GM21576 (cell line): ENCODE measurements around the gene OR13H1.
"Not testable (repeated sequence)": the region's sequence is repeated elsewhere in the genome, so short reads cannot be mapped to it uniquely, and the experiment has no call there.

Experiments used
- ATAC-seq: cut with Tn5 transposase; IDR thresholded peaks from one replicate; pipeline ENCODE4 v1.9.1; 2021; ENCODE audit warnings: mild to moderate bottlenecking, moderate library complexity; ENCODE audit not compliant: unreplicated experiment

OR13H1 gene

DNA sequence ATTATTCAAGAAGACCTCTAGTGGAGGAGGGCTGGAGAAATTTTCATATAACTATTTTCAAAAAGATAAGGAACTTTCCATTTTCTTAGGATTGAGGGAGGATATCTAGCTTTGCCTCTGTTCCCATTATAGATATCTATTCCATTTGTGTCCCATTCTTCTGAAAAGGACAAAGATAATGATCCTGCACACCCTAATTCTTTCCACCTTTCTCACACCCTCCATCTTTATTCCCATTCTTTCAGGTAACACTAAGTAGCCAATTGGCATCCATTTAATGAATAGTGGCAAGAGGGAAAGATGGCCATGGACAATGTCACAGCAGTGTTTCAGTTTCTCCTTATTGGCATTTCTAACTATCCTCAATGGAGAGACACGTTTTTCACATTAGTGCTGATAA is at the start of gene OR13H1:
OR13H1 (plus strand) TSS at position 301 of the 400 bp plus-strand sequence; CDS start at position 301, 0 bp downstream.
- ATAC-seq, result no peak

DNA sequence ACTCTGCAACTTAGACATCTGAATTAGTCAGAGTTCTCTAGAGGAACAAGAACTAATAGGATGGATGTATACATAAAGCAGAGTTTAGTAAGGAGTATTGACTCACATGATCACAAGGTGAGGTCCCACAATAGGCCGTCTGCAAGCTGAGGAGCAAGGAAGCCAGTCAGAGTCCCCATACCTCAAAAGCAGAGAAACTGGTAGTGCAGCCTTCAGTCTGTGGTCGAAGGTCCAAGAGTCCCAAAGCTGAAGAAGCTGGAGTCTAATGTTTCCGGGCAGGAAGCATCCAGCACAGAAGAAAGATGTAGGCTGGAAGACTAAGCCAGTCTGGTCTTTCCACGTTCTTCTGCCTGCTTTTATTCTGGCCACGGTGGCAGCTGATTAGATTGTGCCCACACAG is 42.3 kb upstream of the OR13H1 start:
- not testable (repeated sequence) for ATAC-seq

- no peak for ATAC-seq
These were observed 30.5 kb upstream of the OR13H1 start for GRCh38 chrX:131513159-131513914.

DNA sequence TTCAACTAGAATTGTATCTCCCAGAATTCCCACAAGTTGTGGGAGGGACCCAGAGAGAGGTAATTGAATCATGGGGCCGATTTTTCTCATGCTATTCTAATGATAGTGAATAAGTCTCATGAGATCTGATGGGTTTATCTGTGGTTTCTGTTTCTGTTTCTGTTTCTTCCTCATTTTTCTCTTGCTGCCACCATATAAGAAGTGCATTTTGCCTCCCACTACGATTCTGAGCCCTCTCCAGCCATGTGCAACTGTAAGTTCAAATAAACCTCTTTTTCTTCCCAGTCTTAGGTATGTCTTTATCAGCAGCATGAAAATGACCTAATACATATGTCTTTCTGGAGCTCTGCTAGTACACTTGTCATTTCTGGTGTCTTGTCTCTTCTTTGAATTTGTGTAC is 22.1 kb upstream of the OR13H1 start:
- no peak for ATAC-seq

GRCh38 chrX:131544218-131544617 is 344 bp downstream of the OR13H1 start:
- no peak for ATAC-seq

DNA sequence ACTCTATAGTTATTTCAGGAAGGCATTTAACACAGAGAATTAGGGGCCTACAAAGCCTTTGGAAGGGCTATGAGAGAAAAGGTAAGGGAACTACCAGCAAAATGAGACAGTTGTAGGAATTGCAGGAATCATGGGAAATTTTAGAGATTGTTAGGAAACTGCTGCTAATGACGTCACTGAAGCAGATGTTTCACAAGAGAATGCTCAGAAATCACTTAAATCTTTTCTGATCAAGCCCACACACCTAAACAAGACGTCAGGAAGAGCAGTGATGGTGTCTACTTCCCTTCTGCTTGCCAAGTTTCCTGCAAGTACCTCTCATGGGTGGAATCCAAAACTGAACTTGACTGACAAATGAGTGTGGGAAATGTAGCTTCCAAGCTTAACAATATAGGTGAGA is 5.1 kb downstream of the OR13H1 start:
- no peak for ATAC-seq

DNA sequence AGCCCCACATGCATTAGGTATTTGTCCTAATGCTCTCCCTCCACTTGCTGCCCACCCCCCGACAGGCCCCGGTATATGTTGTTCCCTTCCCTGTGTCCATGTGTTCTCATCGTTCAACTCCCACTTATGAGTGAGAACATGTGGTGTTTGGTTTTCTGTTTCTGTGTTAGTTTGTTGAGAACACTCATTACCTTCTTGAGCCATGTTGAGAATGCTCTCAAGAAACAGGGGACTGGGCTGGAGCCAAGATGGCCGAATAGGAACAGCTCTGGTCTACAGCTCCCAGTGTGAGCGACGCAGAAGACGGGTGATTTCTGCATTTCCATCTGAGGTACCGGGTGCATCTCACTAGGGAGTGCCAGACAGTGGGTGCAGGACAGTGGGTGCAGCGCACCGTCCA is 8.6 kb downstream of the OR13H1 start:
- not testable (repeated sequence) for ATAC-seq

GRCh38 chrX:131558562-131558961 is 14.7 kb downstream of the OR13H1 start:
- no peak for ATAC-seq

- ATAC-seq, result no peak
These were observed 20.8 kb downstream of the OR13H1 start for GRCh38 chrX:131564553-131565229.

DNA sequence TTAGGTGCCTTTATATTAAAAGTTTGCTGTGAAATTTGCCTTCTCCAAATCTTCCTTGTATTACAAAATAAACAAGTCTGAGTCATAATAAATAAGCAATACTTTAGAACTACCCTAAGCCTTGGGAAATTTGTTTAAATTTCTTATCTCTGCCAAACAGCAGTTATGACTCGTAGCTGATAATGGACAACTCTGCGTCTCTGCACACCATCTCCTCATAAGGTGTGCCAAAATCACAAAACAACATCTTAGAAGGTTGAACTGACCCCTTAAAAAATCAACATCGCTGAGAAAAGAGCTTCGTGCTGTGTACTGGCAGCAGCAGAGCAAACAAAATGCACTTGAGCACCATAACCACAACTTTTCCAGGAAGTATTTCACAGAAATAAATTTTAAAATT is 22.0 kb downstream of the OR13H1 start:
- ATAC-seq, result no peak

DNA sequence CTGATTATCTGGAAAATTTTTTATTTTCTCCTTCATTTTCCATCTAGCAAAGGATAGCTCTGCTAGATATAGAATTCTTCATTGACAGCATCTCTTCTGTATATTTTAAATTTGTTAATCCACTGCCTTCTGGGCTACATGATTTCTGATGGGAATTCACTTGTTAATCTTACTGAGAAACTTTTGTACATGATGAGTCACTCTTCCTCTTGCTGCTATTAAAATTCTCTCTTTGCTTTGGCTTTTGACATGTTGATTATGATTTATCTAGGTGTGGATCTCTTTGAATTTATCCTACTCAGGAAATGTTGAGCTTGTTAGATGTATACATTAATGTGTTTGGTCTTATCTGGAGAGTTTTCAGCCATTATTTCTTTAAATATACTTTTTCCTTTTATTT is 27.5 kb downstream of the OR13H1 start:
- no peak for ATAC-seq

- ATAC-seq, result no peak
These were observed 28.6 kb downstream of the OR13H1 start for GRCh38 chrX:131572372-131573014.

GRCh38 chrX:131577413-131577812 is 33.5 kb downstream of the OR13H1 start:
- no peak for ATAC-seq

- ATAC-seq, result no peak
These were observed 34.3 kb downstream of the OR13H1 start for GRCh38 chrX:131577999-131578734.

GRCh38 chrX:131578735-131579367 is 35.0 kb downstream of the OR13H1 start:
- not testable (repeated sequence) for ATAC-seq

GRCh38 chrX:131588995-131589394 is 45.1 kb downstream of the OR13H1 start:
- no peak for ATAC-seq
